Activated gamma-delta T cell treated with Interleukin-2 at 50 U/mL for 16 hours (primary cell): ENCODE measurements around the gene TBX5.

Source experiments
- DNase-seq: peaks from one replicate; pipeline ENCODE4 v3.0.0-alpha.2; 2020

Gene TBX5

DNA sequence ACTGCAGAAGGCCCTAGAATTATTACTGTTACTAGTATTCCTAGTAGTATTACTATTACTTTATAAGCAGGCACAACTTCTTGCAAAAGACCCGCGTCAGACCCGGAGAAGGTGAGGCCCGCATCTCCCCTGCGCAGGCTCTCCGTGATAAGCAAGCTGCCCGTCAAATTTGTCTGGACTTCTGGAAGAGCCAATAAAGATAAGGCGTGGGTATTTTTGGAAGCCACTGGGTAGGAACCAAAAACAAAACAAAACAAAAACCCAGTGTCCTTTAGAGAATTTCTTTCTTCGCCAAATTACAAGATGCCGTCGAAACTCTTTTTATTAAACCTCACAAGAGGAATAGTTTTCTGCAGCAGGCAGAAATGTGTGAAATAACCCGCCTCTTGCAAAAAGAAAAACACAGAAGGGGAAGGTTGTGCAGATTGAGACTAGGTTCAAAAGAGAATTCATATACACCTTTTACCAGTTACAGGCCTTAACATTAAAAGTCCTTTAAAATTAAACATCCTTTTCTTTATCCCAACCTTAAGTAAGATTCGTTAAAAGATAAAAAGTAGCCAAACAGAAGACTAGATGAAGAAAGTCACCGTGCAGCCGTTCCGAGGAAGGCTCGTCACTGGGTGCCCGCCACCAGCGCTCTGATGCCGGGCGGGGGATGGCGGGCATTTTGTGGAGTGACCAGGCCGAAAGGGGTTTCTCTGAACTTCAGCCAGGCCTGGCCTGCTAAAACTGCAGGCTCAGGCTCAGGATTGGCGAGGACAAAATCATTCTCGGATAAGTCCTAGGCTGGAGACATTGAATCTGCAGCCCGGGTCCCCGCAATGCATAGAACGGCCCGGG, 1.6 kb downstream of the TBX5 start:
- no peak for DNase-seq

GRCh38 chr12:114403690-114404066, 2.3 kb downstream of the TBX5 start:
- no peak for DNase-seq

DNA sequence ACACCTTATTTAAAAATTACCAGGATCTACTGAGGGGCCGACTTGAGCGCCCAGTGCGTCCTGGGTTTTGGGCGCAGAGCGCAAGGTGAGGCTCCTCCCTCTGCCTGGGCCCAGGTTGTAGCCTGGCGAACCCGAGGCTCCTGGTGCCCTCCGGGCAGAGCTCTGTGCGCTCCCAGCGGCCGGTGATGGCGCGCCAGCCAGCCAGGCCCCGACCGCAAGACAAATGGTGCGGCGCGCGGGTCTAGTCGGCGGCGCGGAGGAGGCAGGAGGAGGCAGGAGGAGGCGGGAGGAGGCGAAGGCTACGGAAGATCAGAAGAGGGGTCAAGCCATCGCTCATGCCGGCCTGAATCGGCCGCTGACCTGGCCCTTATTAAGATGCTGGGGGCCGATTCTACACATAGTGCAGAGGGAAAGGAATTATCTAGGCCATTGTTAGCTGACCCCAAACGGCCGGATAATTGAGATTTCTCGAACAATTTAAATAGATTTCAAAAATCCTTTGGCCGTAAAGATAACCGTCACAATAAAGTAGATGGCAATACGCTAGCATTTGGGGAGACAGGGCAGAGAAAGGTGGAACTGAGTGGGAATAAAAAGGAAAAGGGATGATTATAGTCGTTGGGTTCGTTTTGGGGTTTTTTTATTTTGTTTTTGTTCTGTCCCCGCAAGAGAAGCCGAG, 2.8 kb downstream of the TBX5 start:
- DNase-seq: no peak

DNA sequence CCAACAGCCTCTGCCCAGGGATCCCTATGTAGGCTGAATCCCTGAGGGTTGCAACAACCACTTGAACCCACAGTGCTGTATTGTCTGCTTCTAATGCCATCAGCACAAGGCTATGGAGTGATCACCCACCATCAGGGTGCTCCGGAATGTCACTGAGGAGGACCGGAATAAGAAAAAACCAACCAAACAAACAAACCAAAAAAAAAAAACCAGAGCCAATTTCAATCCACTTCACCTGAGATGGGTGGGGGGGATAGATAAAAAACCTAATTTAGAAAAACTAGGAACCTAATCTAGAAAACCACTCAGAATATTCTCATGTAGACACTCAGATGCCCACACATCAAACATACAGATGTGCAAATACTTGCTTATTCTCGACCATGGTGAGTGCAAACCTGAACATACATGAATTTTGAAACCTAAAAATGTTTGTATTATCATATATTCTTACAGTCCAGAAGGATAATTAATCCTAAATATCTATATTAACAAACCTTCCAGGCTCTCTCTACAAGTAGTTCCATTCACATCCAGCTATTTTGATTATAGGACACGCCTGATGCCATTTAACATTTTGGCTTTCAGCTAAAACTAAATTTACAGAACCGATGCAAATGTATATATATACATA, 3.7 kb downstream of the TBX5 start:
- no peak for DNase-seq

- no peak for DNase-seq
Measured at GRCh38 chr12:114401328-114402083, 4.4 kb downstream of the TBX5 start.

GRCh38 chr12:114400925-114401324, 5.0 kb downstream of the TBX5 start:
- DNase-seq: no peak

DNA sequence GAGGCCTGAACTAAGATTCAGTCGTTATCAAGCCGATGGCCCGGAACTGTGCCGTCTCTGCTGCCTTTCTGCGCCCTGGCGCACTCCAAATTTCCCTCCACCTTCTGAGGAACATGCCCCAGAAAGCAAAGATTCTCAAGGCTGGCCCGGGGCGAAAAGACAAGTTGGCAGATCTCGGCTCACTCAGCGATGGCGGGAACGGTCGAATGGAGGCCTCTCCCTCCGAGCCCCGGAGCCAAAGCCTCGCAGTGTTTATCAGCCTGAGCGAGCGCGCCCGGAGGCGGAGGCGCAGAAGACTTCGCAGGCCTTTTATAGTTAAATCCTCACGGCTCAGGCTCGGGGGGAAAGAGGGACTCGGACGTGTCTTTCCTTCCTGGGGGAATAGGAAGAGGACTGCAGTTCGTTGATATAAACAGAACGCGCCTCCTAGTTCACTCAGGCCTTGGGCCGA, 5.6 kb downstream of the TBX5 start:
- no peak for DNase-seq

DNA sequence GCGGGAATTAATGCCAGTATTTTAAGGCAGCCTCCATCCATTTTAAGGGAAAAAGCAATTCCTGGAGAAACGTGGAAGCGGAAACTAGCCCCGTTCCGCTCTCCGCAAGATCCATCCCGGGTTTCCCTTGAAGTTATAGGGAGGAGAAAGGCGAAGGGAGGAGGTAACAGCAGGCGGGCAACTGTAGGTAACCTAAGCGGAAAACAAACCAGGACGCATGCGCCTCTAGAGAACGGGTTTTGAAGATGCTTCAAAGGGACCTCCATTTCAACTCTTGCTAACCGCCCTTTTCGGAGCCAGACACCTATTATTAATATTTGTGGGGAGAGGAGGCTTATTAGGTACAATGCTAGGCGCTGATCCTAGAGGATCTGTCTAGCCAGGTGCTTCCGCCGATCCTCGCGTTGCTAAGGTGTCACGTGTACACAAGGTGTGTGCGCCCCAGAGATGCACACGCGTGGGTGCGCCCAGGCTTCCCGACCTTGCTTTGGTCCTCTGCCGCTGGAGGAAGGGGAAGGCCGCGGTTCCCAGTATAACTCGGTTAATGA, 6.2 kb downstream of the TBX5 start:
- DNase-seq: no peak

- DNase-seq: no peak
Measured at GRCh38 chr12:114397978-114398881, 7.7 kb downstream of the TBX5 start.

GRCh38 chr12:114396869-114397719, 8.8 kb downstream of the TBX5 start:
- DNase-seq: no peak

DNA sequence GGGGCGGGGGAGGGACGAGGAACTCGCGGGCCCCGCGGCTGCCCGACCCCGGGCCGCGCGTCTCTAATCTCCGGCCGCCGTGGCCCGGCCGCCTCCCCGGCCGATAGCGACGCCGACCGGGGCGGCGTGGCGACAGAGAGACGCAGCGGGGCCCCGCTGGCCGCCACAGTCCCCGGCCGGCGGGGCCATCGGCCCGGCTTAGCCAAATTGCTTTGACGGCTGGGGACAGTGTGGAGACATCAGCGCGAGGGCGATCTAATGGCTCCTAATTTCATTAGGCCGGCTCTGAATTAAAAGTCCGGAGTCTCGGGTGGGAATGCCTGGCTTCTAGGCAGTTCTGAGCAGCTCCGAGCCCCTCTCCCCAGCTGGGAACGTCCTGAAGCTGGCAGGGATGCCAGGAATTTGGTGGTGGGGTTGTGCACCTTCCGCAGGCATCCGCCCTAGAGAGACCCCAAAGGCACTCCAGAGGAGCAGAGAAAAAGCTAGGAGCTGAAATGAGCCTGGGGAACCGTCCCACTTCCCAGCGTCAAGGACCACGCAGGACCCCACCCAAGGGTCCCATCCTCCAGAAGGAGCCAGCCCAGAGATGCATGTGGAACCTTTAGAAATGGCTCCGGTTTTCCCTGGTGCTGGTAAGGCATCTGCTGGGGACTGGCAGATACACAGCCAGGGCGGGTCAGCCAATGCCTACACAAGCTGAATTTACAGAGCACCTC, 9.6 kb downstream of the TBX5 start:
- no peak for DNase-seq

GRCh38 chr12:114395755-114396152, 10.2 kb downstream of the TBX5 start:
- no peak for DNase-seq

DNA sequence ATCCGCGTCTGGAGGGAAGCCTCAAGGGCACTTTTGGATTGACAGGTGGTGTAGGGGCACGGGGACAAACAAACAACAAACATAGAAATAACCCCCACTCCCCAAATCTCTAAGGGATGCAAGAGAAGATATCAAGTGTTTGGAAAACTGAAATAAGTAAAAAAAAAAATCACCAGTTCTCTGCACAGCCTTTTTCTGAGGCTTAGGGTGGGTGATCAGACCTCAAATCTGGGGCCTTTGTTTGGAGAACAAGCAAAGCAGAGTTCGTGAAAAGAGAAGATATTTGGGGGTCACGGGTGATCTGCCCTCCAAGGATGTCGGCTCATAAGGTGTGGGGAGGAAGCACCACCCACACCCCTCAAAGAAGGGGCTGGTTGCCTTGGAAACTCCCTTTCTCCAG, 10.7 kb downstream of the TBX5 start:
- DNase-seq: no peak

GRCh38 chr12:114393569-114393968, 12.4 kb downstream of the TBX5 start:
- DNase-seq: no peak

GRCh38 chr12:114392909-114393308, 13.0 kb downstream of the TBX5 start:
- no peak for DNase-seq

- DNase-seq: no peak
Measured at GRCh38 chr12:114391088-114391487, 14.9 kb downstream of the TBX5 start.

DNA sequence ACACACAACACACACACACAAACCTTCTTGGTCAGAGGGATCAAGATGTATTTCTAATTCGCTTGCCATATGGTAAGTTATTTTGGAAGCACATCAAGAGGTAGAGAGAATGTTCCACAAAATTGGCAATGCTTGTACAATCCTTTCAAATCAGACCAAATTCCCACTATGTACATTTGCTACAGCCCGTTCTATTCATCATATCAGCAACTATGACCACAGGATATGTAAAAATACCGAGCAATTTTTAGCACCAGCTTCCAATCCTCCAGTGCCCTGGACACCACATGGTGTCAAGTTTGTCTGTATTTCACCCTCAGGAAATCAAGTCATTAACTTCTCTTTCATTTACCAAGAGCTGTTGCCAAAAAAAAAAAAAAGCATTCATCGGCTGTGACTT, 21.2 kb downstream of the TBX5 start:
- no peak for DNase-seq

DNA sequence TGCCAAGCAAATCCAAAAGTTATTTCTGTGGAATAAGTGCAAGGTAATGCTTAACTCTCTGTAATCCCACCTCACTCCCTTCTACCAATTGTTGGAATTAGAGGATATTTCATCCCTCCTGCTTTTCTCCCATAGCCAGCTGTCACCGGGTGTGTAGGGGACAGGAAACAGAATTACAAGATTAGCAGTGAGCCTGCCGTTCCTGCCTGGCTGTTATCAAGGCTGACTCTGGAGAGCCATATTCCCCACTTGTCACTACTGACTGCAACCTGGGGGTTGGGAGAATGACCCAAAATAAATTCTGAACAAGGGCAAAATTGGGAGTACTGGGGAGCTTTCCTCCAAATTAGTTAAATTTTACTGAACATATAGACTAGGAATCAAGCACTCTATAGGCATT, 24.8 kb downstream of the TBX5 start:
- no peak for DNase-seq

- DNase-seq: no peak
Measured at GRCh38 chr12:114371733-114372132, 34.2 kb downstream of the TBX5 start.

GRCh38 chr12:114371250-114371649, 34.7 kb downstream of the TBX5 start:
- DNase-seq: no peak
